Measurements from ENCODE around the gene GRB10. TPM values are rescaled to one million over a fixed set of nuclear protein-coding genes. Genes with fewer than 3 reads are reported as not detected.

GRB10 gene
- total RNA-seq, 1 donor from 2014 or later, result 33.9 TPM

DNA sequence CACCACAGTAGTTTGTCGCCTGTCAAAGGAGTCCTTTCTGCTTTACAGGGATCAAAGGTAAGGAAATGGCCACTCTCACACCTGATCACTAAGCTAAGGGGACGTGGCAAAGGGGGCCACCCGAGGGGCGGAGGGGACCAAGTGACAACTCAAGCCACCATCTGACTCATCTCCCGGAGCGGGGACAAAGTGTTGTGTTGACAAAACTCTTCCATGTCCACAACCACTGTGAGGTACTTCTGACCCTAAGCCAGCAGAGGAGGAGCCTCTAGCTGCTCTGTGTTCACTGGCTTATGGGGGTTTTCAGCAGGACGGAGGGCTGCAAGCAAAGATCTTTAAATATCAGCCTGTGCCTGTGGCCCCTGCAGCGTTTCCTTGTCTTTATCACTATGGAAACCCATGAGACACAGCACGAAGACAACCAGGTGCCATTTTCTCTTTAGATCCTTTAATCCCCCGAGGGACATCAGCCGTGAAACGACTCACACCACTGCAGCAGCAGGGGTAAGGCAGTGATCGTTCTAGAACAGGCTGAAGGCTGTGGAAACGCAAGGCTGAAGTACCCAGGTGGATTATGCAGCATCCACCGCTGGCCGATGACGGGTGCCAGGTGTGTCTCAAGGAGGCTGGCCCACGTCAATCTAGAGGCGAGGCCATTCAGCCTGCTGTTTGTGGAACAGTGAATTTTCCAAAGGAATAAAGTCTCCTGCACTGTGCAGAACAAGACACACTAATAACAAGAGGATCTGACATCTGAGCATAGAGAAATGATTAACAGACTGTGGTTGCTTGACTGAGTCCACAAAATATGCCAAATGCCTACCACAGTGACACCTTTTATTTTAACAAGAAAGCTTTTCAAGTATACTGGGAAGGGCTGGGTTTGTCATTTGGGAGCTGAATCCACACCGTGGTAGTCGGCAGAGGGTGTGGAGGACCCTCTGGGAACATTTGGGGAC is 190.9 kb downstream of the GRB10 start:
- no peak overlapping the region for H3K4me3 ChIP-seq
- Mint-ChIP-seq H3K27ac (peak overlapping the region; percentile 83), H3K36me3 (peaks cover 41% of the 10 kb centered on the region), H3K4me1 (peaks cover 36% of the 10 kb centered on the region), H3K4me3 (no peak overlapping the region), H3K27me3 (ENCODE audit: insufficient read depth, low read depth) (peaks cover 2% of the 10 kb centered on the region), H3K9me3 (no peaks in the 10 kb centered on the region)
- H3K4me1 ChIP-seq, result peaks cover 17% of the 10 kb centered on the region
- H3F3A ChIP-seq (ENCODE audit: low read depth), result peaks cover 3% of the 10 kb centered on the region
- peak overlapping the region; percentile 16 for H3K27ac ChIP-seq
- H3K9me3 ChIP-seq (ENCODE audit: low read depth), result no peaks in the 10 kb centered on the region
- H3K4me2 ChIP-seq, result peak overlapping the region; percentile 15
- no peak overlapping the region for H2AFZ ChIP-seq (replicated peaks)
- TF ChIP-seq EZH2phosphoT487 (IDR thresholded peaks at IDR 0.05) (no peak), EZH2 (IDR thresholded peaks at IDR 0.05) (no peak)
- TF ChIP-seq, protein P1, sequence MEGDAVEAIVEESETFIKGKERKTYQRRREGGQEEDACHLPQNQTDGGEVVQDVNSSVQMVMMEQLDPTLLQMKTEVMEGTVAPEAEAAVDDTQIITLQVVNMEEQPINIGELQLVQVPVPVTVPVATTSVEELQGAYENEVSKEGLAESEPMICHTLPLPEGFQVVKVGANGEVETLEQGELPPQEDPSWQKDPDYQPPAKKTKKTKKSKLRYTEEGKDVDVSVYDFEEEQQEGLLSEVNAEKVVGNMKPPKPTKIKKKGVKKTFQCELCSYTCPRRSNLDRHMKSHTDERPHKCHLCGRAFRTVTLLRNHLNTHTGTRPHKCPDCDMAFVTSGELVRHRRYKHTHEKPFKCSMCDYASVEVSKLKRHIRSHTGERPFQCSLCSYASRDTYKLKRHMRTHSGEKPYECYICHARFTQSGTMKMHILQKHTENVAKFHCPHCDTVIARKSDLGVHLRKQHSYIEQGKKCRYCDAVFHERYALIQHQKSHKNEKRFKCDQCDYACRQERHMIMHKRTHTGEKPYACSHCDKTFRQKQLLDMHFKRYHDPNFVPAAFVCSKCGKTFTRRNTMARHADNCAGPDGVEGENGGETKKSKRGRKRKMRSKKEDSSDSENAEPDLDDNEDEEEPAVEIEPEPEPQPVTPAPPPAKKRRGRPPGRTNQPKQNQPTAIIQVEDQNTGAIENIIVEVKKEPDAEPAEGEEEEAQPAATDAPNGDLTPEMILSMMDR (IDR thresholded peaks at IDR 0.05), result no peak
- peak; percentile 53 for DNase-seq (ENCODE audit: low spot score)
- H3K27me3 ChIP-seq, result no peaks in the 10 kb centered on the region
- no peaks in the 10 kb centered on the region for H3K79me2 ChIP-seq (ENCODE audit: low read depth)
- no peak overlapping the region for H3K9ac ChIP-seq
- no peaks in the 10 kb centered on the region for H3K36me3 ChIP-seq
- H4K20me1 ChIP-seq (ENCODE audit: low read depth), result no peaks in the 10 kb centered on the region

DNA sequence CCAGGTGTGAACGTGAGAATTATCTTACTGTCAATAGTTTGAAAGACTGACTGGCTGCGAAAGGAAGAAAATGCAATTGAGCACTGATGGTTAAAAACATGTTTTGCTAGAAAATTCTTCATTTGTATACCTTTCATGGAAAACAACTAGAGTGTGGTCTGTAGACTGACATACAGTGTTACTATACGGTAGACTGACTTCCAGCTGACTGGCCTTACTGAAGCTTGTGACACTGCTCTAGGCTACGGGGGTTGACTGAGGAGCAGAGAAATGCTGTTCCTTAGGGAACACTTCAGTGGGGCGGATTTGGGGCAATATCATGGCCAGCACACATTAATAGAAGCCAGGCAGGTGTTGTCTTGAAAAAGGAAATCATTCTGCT is 191.6 kb downstream of the GRB10 start:
- TF ChIP-seq EZH2 (IDR thresholded peaks at IDR 0.05) (no peak), EZH2phosphoT487 (IDR thresholded peaks at IDR 0.05) (no peak)
- TF ChIP-seq, protein P1 (IDR thresholded peaks at IDR 0.05), result no peak
- Histone ChIP-seq H3K27ac (no peak overlapping the region), H3K4me2 (no peak overlapping the region), H3K27me3 (no peaks in the 10 kb centered on the region), H3K4me3 (no peak overlapping the region), H3K79me2 (ENCODE audit: low read depth) (no peaks in the 10 kb centered on the region), H3K36me3 (no peaks in the 10 kb centered on the region), H4K20me1 (ENCODE audit: low read depth) (no peaks in the 10 kb centered on the region), H3F3A (ENCODE audit: low read depth) (peaks cover 3% of the 10 kb centered on the region), H3K4me1 (peaks cover 17% of the 10 kb centered on the region), H3K9ac (no peak overlapping the region), H2AFZ (replicated peaks) (no peak overlapping the region), H3K9me3 (ENCODE audit: low read depth) (no peaks in the 10 kb centered on the region)
- H3K36me3 Mint-ChIP-seq, result peaks cover 39% of the 10 kb centered on the region
- DNase-seq (ENCODE audit: low spot score), result no peak
- peaks cover 36% of the 10 kb centered on the region for H3K4me1 Mint-ChIP-seq
- no peak overlapping the region for H3K4me3 Mint-ChIP-seq
- H3K27ac Mint-ChIP-seq, result peak overlapping the region; percentile 83
- H3K27me3 Mint-ChIP-seq (ENCODE audit: insufficient read depth, low read depth), result peaks cover 4% of the 10 kb centered on the region
- no peaks in the 10 kb centered on the region for H3K9me3 Mint-ChIP-seq

DNA sequence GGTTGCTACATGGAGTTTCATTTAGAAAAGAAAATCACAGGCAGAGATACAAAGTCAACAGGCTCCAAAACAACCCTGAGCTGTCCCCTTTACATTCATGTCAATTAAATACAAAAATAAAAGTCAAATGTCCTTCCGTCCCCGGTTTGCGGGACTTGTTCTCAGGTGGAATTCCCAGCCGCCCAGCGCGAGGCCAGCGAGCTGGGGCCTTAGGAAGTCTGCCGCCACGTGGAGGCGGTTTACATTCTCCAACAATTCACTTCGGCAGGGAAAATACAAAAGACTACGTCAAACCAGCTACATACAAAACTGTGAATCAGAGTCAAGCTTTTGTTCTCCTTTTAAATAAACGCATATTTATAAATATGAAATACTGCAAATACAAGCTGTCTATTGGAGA is 192.2 kb downstream of the GRB10 start:
- no peaks in the 10 kb centered on the region for H4K20me1 ChIP-seq (ENCODE audit: low read depth)
- Mint-ChIP-seq H3K36me3 (peaks cover 37% of the 10 kb centered on the region), H3K9me3 (no peaks in the 10 kb centered on the region), H3K27me3 (ENCODE audit: insufficient read depth, low read depth) (peaks cover 5% of the 10 kb centered on the region), H3K27ac (no peak overlapping the region), H3K4me1 (peaks cover 34% of the 10 kb centered on the region), H3K4me3 (no peak overlapping the region)
- H3K79me2 ChIP-seq (ENCODE audit: low read depth), result no peaks in the 10 kb centered on the region
- H2AFZ ChIP-seq (replicated peaks), result no peak overlapping the region
- peaks cover 3% of the 10 kb centered on the region for H3F3A ChIP-seq (ENCODE audit: low read depth)
- no peak for DNase-seq (ENCODE audit: low spot score)
- H3K27me3 ChIP-seq, result no peaks in the 10 kb centered on the region
- TF ChIP-seq, protein P1 (IDR thresholded peaks at IDR 0.05), result no peak
- TF ChIP-seq EZH2phosphoT487 (IDR thresholded peaks at IDR 0.05), result no peak
- TF ChIP-seq EZH2 (IDR thresholded peaks at IDR 0.05), result no peak
- H3K36me3 ChIP-seq, result no peaks in the 10 kb centered on the region
- no peak overlapping the region for H3K4me3 ChIP-seq
- H3K4me1 ChIP-seq, result peaks cover 17% of the 10 kb centered on the region
- H3K4me2 ChIP-seq, result no peak overlapping the region
- H3K27ac ChIP-seq, result no peak overlapping the region
- H3K9ac ChIP-seq, result no peak overlapping the region
- no peaks in the 10 kb centered on the region for H3K9me3 ChIP-seq (ENCODE audit: low read depth)

Data from neural progenitor cell (in vitro differentiated cells).